Effector CD8-positive, alpha-beta T cell (primary cell): ENCODE measurements around the gene RNF145.
"Not testable (repeated sequence)": the region's sequence is repeated elsewhere in the genome, so short reads cannot be mapped to it uniquely, and the experiment has no call there.

ENCODE experiments used
- DNase-seq: peaks from one replicate; lab custom pipeline; 2025; lab: John Stamatoyannopoulos, UW

Gene RNF145

GRCh38 chr5:159156426-159157238 lies 52.7 kb downstream of the RNF145 start:
- DNase-seq, result no peak

DNA sequence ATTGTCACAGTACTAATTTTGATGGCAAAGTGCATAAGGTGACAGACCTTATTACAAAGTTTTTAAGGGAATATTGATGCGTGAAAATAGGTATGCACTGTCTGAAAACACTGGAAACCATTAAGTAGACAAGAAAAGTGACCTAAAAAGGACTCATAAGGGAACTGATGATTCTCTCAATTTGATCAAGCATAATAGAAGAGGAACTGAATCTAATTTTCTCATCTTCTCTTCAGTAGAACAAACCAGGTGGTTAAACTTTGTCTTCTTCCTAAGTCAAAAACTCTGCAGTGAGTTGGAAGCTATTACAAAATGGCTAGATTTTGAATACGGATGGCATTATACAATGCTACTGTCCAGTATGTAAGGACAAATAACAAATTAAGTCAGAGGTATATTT lies 53.4 kb downstream of the RNF145 start:
- DNase-seq, result no peak

GRCh38 chr5:159152876-159153275 lies 56.5 kb downstream of the RNF145 start:
- DNase-seq, result no peak

DNA sequence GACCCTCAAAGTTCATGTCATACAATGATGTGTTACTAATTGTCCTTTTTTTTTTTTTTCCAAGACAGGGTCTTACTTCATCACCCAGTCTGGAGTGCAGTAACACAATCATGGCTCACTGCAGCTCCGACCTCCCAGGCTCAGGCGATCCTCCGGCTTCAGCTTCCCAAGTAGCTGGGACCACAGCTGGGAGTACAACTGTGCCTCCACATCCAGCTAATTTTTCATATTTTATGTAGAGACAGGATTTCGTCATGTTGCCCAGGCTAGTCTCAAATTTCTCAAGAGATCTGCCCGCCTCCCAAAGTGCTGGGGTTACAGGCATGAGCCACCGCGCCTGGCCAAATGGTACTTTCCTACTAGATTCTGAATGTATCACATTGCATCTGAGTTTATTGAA lies 60.3 kb downstream of the RNF145 start:
- DNase-seq, result no peak

GRCh38 chr5:159147976-159148375 lies 61.4 kb downstream of the RNF145 start:
- no peak for DNase-seq

DNA sequence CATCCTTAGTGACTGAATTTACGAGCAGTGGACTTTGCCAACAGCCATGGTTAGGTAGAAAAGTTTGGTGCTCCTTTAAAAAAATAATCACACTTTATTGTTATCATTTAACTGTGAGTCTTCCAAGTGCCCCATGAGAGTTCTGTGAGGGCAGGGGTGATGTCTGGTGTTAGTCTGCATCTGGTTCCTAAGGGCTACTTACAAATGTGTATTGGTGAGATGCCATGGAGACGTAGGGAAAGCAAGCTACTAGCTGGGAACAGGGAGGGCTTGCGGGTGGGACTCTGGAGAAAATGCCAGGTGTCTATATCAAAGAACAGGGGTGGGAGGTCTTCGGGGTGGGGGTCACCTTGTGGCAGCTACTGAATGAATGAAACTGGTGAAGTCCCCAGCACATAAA lies 62.5 kb downstream of the RNF145 start:
- DNase-seq, result no peak

DNA sequence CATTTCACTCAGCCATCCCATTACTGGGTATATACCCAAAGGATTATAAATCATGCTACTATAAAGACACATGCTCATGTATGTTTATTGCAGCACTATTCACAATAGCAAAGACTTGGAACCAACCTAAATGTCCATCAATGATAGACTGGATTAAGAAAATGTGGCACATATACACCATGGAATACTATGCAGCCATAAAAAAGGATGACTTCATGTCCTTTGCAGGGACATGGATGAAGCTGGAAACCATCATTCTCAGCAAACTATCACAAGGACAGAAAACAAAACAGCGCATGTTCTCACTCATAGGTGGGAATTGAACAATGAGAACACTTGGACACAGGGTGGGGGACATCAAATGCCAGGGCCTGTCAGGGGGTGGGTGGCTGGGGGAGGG lies 64.2 kb downstream of the RNF145 start:
- not testable (repeated sequence) for DNase-seq

DNA sequence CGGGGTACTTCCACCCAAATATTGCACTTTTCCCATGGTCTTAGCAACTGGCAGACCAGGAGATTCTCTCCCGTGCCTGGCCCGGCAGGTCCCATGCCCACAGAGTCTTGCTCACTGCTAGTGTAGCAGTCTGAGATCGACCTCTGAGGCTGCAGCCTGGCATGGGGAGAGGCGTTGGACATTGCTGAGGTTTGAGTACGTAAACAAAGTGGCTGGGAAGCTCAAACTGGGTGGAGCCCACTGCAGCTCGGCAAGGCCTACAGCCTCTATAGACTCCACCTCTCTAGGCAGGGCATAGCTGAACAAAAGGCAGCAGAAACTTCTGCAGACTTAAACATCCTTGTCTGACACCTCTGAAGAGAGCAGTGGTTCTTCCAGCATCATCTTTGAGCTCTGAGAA lies 69.6 kb downstream of the RNF145 start:
- no peak for DNase-seq

- DNase-seq, result no peak
These were observed 73.3 kb downstream of the RNF145 start for GRCh38 chr5:159135896-159136531.

GRCh38 chr5:159133041-159133741 lies 76.2 kb downstream of the RNF145 start:
- no peak for DNase-seq

GRCh38 chr5:159132429-159133040 lies 76.8 kb downstream of the RNF145 start:
- no peak for DNase-seq

DNA sequence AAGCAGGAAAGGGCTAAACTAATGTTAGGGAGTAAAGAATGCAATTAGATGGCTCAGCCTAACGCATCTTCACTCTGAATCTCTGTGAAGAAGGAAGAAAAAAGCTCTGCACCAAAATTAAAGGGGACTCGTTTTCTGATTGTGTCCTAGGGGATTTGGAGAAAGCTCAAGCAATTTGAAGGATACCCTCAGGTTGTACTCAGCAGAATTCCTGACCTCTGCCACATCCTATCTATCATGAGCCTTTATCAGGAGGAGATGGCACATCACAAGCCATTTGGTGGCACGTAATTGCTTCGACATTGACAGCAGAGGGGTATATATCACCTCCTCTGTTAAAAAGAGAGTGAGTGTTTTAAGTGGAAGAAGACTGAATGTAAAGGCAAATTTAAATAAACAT lies 77.4 kb downstream of the RNF145 start:
- DNase-seq, result no peak

- DNase-seq, result no peak
These were observed 78.5 kb downstream of the RNF145 start for GRCh38 chr5:159130871-159131270.

- DNase-seq, result no peak
These were observed 81.2 kb downstream of the RNF145 start for GRCh38 chr5:159128070-159128541.

DNA sequence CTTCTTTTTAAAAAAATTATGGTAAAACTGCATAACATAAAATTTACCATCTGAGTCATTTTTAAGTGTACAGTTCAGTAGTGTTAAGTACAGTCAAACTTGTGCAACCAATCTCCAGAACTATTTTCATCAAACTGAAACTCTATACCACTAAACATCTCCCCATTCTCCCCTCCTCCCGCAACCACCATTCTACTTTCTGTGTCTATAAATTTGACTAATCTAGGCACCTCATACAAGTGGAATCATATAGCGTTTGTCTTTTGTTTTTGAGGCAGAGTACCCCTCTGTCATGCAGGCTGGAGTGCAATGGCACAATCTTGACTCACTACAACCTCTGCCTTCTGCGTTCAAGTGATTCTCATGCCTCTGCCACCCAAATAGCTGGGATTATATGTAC lies 85.7 kb downstream of the RNF145 start:
- no peak for DNase-seq

GRCh38 chr5:159123189-159123588 lies 86.2 kb downstream of the RNF145 start:
- DNase-seq, result no peak

DNA sequence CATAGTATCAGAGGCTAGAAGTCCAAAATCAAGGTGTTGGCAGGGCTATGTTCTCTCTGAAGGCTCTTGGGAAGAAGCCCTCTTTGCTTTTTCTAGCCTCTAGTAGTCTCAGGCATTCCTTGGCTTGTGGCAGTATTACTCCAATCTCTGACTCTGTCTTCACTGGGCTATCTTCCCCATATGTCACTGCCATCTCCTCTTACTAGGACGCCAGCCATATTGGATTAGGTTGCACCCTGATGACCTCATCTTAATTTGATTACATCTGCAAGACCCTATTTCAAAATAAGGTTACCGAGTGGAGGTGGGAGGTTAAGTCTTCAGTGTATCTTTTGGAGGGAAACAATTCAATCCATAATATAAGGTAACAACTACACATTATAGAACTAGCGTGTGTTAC lies 88.3 kb downstream of the RNF145 start:
- DNase-seq, result no peak

DNA sequence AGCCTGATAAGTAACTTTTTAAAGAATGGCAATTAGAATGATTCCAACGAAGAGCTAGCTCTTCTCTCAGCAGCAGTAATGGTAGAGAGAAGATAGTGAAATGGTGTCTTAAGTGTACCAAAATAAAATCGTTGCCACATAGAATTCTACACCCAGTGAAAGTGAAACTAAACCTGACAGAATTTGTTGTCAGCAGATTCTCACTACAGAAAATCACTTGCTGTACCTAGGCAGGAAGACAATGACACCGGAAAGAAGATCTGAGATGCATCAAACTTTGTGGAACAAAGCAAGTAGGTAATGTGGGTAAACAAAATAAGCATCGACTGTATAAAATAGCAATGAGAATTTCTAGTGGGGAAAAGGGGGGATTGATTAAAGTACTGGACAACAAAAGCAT lies 88.9 kb downstream of the RNF145 start:
- DNase-seq, result no peak

DNA sequence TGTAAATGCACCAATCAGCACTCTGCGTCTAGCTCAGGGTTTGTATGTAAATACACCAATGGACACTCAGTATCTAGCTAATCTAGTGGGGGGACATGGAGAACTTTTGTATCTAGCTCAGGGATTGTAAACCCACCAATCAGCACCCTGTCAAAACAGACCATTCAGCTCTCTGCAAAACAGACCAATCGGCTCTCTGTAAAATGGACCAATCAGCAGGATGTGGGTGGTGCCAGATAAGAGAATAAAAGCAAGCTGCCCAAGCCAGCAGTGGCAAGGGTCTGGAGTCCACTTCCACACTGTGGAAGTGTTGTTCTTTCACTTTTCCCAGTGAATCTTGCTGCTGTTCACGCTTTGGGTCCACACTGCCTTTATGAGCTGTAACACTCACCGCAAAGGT lies 89.5 kb downstream of the RNF145 start:
- not testable (repeated sequence) for DNase-seq

GRCh38 chr5:159118958-159119659 lies 90.2 kb downstream of the RNF145 start:
- not testable (repeated sequence) for DNase-seq

GRCh38 chr5:159113405-159113804 lies 95.9 kb downstream of the RNF145 start:
- DNase-seq, result no peak

DNA sequence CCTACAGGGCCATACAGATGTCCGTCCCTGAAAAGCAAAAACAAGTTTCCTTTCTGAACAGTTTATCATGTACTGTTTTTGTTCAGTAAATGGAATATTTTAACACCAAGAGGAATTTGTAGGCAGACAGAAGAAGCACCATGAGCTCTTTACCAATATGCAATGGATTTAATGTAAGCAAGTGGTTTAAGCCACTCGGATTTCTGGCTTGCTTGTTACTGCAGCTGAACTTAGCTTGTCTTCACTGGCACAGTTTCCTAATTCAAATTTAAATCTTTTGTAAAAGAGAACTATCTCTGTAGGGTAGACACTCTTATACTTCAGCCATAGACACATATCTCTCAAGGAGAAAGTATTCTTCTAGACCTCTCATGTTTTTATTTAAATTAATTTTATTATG lies 96.9 kb downstream of the RNF145 start:
- DNase-seq, result no peak
